Right lung (tissue), 5 donors: Measurements from ENCODE around the gene PLEKHA6. TPM values are rescaled to one million over a fixed set of nuclear protein-coding genes. Genes with fewer than 3 reads are reported as not detected.

ENCODE experiments used
- DNase-seq, 2 donors: peaks; one replicate each; pipeline ENCODE4 v3.0.0-alpha.2; 2013
- polyA plus RNA-seq, 5 donors: library from polyadenylated mRNA; unstranded; fragments of 120-200 nt; gene quantifications; one replicate each; pipeline versions ENCODE4 v1.2.1 to v1.2.3, GENCODE V29; 2013; ENCODE audit warnings: inconsistent platforms in 1 of 5, low replicate concordance in 1 of 5; ENCODE audit not compliant: insufficient read length in 5 of 5, insufficient read depth in 1 of 5

Gene PLEKHA6
- polyA plus RNA-seq, 5 donors: 13.9 to 20.4 (median 16.4) TPM

- DNase-seq: no peak
These were observed 23.0 kb upstream of the PLEKHA6 start for GRCh38 chr1:204382714-204383083.

DNA sequence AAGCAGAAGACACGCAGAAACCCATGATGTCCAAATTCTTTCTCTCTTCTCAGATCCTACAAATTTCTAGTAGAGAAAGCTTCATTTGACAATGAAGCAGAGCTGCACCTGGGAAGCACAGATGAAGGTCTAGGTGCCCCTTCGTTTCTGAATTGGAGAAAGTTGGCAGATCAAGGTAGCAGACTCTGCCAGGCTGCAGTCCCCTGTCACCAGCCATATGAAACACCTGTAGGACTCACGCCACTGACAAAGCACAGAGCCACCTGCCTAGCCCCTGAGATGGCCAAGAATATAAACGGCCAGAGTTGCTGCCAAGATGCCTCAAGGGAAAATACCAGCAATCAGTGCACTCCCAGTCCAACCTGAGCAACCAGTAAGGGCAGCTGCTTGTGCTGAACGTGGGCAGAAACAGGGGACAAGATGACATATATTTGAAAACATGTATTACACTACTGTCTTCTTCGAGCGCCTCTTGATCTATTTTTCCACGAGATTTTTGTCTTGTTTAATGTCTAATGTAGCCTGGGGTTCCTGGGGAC is 20.6 kb upstream of the PLEKHA6 start:
- DNase-seq: no peak

- DNase-seq: peak in 1 of 2 donors; percentile 19
These were observed 18.3 kb upstream of the PLEKHA6 start for GRCh38 chr1:204377800-204378668.

DNA sequence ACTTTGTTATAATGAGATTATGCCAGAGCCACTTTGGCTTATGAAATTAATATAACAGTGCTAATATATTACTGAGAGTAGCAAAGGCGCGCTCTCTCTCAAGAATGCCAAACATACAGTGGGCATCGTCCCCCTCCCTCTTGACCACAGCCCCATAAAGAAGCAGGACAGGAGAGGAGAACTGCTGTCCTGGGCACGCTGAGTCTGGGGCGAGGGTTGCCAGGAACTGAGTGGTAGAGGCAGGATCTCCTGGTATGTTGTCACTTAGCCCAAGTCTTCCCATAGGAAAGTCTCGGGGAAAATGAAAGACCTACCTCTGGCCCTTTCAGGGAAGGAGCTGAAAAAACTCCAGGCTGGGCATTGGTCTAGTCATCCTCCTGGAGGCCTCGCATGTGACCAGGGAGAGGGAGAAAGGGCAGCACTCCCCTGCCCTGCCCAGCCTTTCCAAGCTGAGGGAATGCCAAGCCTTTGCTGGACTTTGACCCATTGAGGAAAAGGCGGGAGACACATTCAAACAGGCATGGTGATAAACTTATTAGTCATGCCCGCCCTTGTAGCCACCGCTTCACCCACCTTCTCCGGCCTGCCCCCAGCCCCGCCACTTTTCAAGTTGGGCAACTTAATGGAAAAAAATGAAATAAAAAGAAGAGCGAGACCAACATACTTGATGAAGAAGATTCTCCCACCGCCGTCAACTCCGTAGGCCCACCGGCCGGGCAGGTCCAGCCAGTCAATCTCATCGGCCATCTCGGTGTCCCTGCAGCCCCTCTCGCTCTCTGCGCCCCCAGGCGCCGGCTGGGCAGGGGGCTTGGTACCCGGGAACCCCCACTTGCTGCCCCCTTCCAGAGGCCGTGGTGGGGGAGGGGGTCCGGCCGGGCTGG is 17.4 kb upstream of the PLEKHA6 start:
- no peak for DNase-seq

GRCh38 chr1:204376465-204376864 is 16.7 kb upstream of the PLEKHA6 start:
- DNase-seq: no peak

DNA sequence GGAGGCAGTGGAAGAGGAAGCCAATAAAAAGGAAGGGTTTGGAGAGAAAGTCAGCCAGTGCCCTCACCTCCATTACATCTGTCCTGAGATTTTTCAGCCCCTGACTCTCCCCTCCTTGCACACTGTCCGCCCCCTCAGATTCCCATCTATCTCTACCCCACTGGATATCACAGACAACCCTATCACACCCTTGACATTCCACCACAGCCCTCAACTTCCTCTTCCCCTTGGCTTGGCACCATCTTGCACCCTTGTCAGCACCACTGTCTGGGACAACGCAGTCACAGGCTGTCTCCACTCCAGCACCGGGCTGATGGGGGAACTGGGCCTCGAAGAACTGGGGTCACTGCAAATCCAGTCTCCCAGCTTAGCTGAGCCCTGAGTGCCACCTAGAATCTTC is 14.2 kb upstream of the PLEKHA6 start:
- DNase-seq: no peak

DNA sequence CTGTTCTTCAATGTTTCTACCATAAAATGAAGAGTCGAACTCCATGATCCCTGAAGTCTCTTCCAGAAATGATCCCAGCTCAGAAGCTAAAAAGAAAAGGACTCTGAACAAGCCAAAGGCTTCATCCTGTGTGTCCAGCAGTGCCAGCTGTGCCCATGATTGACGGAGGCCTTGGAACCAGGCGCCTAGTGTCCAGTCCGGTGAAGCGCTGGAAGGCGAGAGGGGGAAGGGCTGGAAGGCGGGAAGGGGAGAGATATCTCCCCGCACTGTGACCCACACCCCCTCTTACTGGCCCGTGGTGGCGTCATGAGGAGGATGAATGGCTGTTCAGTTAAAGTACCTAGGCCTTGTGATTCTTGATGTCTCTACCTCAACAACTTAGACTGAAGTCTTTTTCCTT is 10.4 kb upstream of the PLEKHA6 start:
- no peak for DNase-seq

DNA sequence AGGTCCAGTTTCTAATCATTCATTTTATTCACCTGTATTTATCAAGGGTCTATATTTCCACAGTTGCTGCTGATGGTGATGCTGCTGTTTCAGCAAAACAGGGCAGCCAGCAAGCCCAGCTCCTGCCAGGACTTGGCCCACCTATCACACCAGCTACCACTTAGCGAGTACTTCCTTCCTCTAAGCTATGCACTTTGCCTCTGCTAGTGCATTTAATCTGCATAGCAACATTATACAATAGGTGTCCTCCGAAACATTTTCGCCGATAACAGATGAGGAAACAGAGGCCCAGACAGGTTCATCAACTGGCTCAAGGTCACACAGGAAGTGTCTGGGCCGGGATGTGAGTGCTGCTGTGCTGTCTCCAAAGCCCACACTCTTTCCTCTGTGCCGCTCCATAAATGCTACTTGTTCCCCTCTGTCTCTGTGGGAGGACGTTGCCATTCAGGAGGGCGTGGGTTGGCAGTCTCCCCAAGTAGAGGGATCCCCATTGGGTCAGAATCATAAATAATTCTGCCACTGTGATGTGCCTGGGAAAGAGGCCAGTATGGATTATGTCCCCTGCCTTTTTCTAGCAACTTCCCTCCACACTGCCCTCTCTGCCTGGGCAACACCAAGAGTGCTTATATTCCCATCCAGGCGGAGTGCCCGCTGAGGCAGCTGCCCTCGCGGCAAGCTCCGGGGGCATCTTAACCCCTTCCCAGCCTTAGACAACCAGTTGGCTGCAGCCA is 9.4 kb upstream of the PLEKHA6 start:
- no peak for DNase-seq

- no peak for DNase-seq
These were observed 8.2 kb upstream of the PLEKHA6 start for GRCh38 chr1:204367956-204368355.

- DNase-seq: no peak
These were observed 7.6 kb upstream of the PLEKHA6 start for GRCh38 chr1:204367193-204367858.

DNA sequence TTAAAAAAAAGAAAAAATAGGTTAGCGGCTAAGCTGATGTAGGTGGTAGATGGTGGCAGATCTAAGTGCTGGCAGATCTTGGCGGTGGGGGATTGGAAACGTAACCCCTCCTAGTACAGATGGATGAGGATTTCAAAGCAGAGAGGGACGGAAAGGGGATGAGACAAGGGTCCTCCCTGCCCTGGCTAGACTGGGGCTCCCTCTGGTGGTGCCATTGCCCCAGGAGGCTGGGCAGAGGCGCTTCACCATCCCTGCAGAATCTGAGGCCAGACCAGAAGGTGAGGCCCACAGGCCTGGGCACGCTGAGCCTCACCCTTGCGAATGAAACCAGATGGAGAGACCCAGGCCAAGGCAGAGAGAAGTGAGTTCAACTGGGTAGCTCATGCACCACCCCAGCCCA is 7.0 kb upstream of the PLEKHA6 start:
- no peak for DNase-seq

DNA sequence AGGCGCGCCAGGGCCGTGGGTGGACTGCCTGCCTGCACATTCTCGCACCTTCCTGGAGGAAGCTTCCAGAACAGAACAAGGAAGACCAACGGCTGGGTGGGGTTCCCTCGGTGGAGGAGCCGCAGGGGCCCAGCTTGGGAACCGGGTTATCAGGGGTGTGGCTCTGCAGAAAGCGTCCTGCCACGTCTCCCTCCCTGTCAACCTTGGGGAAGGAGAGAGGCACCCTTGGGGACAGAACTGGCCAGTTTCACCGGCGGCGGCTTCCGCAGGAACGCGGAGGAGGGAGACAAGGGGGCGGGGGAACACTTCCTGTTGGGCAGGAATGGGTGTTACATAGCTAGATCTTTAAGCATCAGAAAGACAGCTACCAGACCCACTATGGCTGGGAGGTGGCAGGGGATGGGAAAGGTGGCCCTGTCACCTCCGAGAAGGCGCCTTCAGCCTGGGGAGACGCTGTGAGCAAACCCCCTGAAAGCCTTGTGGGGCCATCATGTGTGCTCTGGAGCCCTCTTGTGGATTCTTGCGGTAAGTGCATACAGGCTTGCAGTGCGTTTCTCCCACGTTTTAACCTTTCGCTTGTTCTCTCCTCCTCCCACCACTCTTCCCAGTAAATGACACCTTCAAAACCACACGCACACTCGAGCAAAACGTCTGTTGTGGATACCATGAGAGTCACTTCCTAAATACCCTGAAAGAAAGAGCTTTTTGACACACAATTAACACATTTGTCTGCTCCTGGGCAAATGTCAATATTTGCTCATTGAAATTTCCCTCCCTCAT is 3.8 kb upstream of the PLEKHA6 start:
- peak; percentile 75 to 81 for DNase-seq

GRCh38 chr1:204362984-204363334 is 3.2 kb upstream of the PLEKHA6 start:
- no peak for DNase-seq

- DNase-seq: no peak
These were observed 2.1 kb upstream of the PLEKHA6 start for GRCh38 chr1:204361781-204362180.

DNA sequence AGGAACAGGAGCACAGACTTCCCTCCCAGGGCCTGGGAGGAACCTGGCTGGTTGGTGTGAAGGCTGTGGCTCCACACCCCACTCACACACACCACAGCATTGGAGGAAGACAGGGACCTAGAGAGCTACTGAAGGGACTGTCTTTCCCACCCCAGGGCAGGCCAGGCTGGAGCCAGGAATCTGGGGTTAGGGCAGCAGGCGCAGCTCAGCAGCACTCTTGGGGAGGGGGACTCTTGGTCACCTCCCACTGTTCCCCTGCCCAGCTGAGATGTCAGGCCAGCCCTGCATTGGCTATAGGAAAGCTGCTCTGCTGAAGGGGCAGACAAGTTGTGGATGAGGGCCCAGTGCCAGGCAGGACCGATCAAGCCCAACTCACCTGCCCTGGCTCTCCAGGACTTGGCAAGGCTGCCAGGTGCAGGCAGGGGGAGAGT is 1.6 kb upstream of the PLEKHA6 start:
- DNase-seq: no peak

GRCh38 chr1:204360314-204360713 is 585 bp upstream of the PLEKHA6 start:
- no peak for DNase-seq

GRCh38 chr1:204359131-204359473 is 627 bp downstream of the PLEKHA6 start:
- DNase-seq: no peak

DNA sequence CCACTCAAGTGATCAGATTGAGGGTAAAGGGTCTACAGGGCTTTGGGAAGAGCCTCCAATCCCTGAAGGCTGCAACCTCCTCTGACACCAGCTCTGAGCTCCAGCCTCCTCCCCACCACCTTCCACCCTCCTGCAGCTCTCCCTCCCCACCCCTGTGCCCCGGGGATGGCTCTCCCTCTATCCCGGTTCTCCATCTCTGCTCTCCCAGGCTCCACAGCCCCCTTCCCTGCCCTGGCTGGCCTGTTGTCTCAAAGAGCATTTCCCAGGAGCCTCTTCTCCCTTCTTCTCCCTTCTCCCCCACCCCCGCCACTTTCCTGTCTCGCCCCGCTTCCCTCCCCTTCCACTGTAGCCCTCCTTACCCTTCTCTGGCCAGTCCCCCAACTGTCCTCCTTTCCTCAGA is 1.1 kb downstream of the PLEKHA6 start:
- DNase-seq: no peak

GRCh38 chr1:204357551-204358490 is 1.9 kb downstream of the PLEKHA6 start:
- no peak for DNase-seq

DNA sequence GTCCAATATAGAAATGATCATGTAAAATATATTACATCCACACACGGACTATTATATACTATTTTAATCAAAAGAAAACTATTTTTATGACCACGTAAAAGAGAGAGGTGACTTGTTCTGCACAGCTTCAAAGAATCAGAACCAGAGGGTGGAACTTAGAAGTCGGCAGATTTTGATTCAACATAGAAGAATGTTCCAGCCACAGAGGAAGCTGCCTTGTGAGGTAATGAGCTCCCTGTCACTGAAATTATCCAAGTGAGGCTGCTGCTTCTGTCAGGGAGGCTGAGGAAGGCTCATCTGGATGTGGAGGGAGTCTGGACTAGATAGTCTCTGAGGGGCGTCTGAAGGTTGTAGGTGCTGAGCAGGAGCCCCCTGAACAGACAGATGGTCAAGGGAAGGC is 2.7 kb downstream of the PLEKHA6 start:
- DNase-seq: no peak
